PC-9 (cell line): ENCODE results near the gene ABHD8. TPM values are rescaled to one million over a fixed set of nuclear protein-coding genes. Genes with fewer than 3 reads are reported as not detected.
"Not testable (repeated sequence)": the region's sequence is repeated elsewhere in the genome, so short reads cannot be mapped to it uniquely, and the experiment has no call there.

ENCODE experiments used
- BruUV-seq: library from RNA; stranded (reverse); fragments of 400-500 nt; replicated peaks from 2 replicates; lab custom pipeline; 2021; lab: Mats Ljungman, UMichigan
- CTCF ChIA-PET: fragments of 300-600 bp; sonication (Branson Sonifier 250); formaldehyde crosslinking; loops from one replicate; lab custom pipeline; 2022; ENCODE audit warnings: antibody characterized with exemption; lab: Charles Lee
- POLR2A ChIA-PET: fragments of 300-600 bp; sonication (Branson Sonifier 250); formaldehyde crosslinking; loops from one replicate; lab custom pipeline; 2022; ENCODE audit warnings: antibody characterized with exemption; ENCODE audit not compliant: unreplicated experiment; lab: Charles Lee
- DNase-seq, 2 experiments: peaks; one replicate each; pipeline versions ENCODE4 v3.0.0 to v3.0.0-alpha.2; 2015 to 2022; ENCODE audit warnings: mixed read lengths in 1 of 2
- H2AFZ ChIP-seq: fragments of 200-600 bp; sonication (generic); 2 replicates; pipeline ENCODE4 v1.8.1; 2017; ENCODE audit warnings: antibody characterized with exemption
- H3F3A ChIP-seq: fragments of 200-600 bp; sonication (generic); 2 replicates; pipeline ENCODE4 v1.8.1; 2017; ENCODE audit warnings: antibody characterized with exemption, mild to moderate bottlenecking, low read depth; ENCODE audit not compliant: insufficient read depth
- H3K27ac ChIP-seq: fragments of 200-600 bp; sonication (generic); 2 replicates; pipeline ENCODE4 v1.6.1; 2016; ENCODE audit warnings: mixed run types
- H3K27me3 ChIP-seq: fragments of 200-600 bp; sonication (generic); 2 replicates; pipeline ENCODE4 v1.6.1; 2016; ENCODE audit warnings: low read depth, mixed run types; ENCODE audit not compliant: insufficient read depth
- H3K36me3 ChIP-seq: fragments of 200-600 bp; sonication (generic); 2 replicates; pipeline ENCODE4 v1.6.1; 2016; ENCODE audit warnings: low read depth, mixed run types
- H3K4me1 ChIP-seq: fragments of 200-600 bp; sonication (generic); replicated peaks from 2 replicates; pipeline ENCODE4 v1.6.1; 2016; ENCODE audit warnings: mixed run types; ENCODE audit not compliant: insufficient read depth
- H3K4me2 ChIP-seq: fragments of 200-600 bp; sonication (generic); 2 replicates; pipeline ENCODE4 v1.6.1; 2017; ENCODE audit warnings: mixed run types
- H3K4me3 ChIP-seq: fragments of 200-600 bp; sonication (generic); 2 replicates; pipeline ENCODE4 v1.6.1; 2016; ENCODE audit warnings: mixed run types
- H3K79me2 ChIP-seq: fragments of 200-600 bp; sonication (generic); 2 replicates; pipeline ENCODE4 v1.6.1; 2017; ENCODE audit warnings: low read depth, mixed run types
- H3K9me2 ChIP-seq: fragments of 200-600 bp; sonication (generic); 2 replicates; pipeline ENCODE4 v1.8.1; 2017; ENCODE audit warnings: mild to moderate bottlenecking; ENCODE audit not compliant: insufficient read depth
- H3K9me3 ChIP-seq: fragments of 200-600 bp; sonication (generic); 2 replicates; pipeline ENCODE4 v1.8.1; 2016; ENCODE audit warnings: low read depth; ENCODE audit not compliant: insufficient read depth
- H4K20me1 ChIP-seq: fragments of 200-600 bp; sonication (generic); 2 replicates; pipeline ENCODE4 v1.8.1; 2017; ENCODE audit not compliant: insufficient read depth
- CTCF ChIP-seq: fragments of 200-600 bp; sonication (generic); conservative IDR thresholded peaks from 2 replicates; pipeline ENCODE4 v1.6.1; 2017; ENCODE audit warnings: mixed run types, antibody characterized with exemption, mild to moderate bottlenecking, moderate library complexity
- EZH2 ChIP-seq: fragments of 200-600 bp; sonication (generic); IDR thresholded peaks from 2 replicates; pipeline ENCODE4 v1.8.0; 2017; ENCODE audit warnings: antibody characterized with exemption, low read depth
- intact Hi-C: fragments of 100-400 bp; cut with micrococcal nuclease; formaldehyde crosslinking; loops from one replicate; pipeline ENCODE4 v1.10.0; 2022; ENCODE audit not compliant: unreplicated experiment
- total RNA-seq: library from RNA; stranded (reverse); gene quantifications from 2 replicates; pipeline ENCODE4 v1.2.3, GENCODE V29; 2021

The ABHD8 gene
- total RNA-seq, 1 experiment from 2014 or later, result 37.5 TPM

- peaks cover 37% of the 10 kb centered on the region for H3K4me1 ChIP-seq
- H3K79me2 ChIP-seq, result peaks cover 41% of the 10 kb centered on the region
- H3K36me3 ChIP-seq, result no peaks in the 10 kb centered on the region; the same call in 1 of the 2 replicates
- H3K9me3 ChIP-seq, result no peaks in the 10 kb centered on the region
- no TSS peak for BruUV-seq
- DNase-seq, result peak; percentile 41 to 86
- ChIA-PET CTCF (interaction anchor here (0.7 kb wide), 4 partner anchors 30 to 512 kb away, joined by 7 to 11 read pairs (median 10); no protein-coding TSS in a partner anchor), POLR2A (no interaction called here)
- peaks cover 63% of the 10 kb centered on the region for H3F3A ChIP-seq
- H2AFZ ChIP-seq, result no peak overlapping the region
- H3K9me2 ChIP-seq, result no peaks in the 10 kb centered on the region
- H4K20me1 ChIP-seq, result 0 out of 2 replicates have a peak, but pooled peaks cover 5% of the 10 kb centered on the region
- H3K4me2 ChIP-seq, result peak overlapping the region; percentile 17; the same call in 1 of the 2 replicates
- peak overlapping the region; percentile 57 for H3K27ac ChIP-seq
- H3K27me3 ChIP-seq, result no peaks in the 10 kb centered on the region
- no peak overlapping the region for H3K4me3 ChIP-seq
- intact Hi-C loops, result loop anchor here (1.0 kb wide), 1 partner anchor 173 kb away; no protein-coding TSS in a partner anchor
- no peak for TF ChIP-seq EZH2
- TF ChIP-seq CTCF, result peak; percentile 53; the same call in 1 of the 2 replicates
Measured at GRCh38 chr19:17296273-17296672, 7.0 kb downstream of the ABHD8 start.

- H3F3A ChIP-seq, result peaks cover 68% of the 10 kb centered on the region
- H4K20me1 ChIP-seq, CTCF ChIA-PET, H3K27me3 ChIP-seq, H3K9me2 ChIP-seq, BruUV-seq, H3K9me3 ChIP-seq, H3K36me3 ChIP-seq, H2AFZ ChIP-seq, H3K4me3 ChIP-seq, DNase-seq, intact Hi-C loops, POLR2A ChIA-PET: not testable (repeated sequence)
- H3K4me1 ChIP-seq, result peaks cover 37% of the 10 kb centered on the region
- peaks cover 36% of the 10 kb centered on the region for H3K79me2 ChIP-seq
- H3K27ac ChIP-seq, result peak overlapping the region; percentile 57
- 0 out of 2 replicates have a peak overlapping the region, but pooled peaks have one; percentile 17 for H3K4me2 ChIP-seq
Measured at GRCh38 chr19:17295551-17295950, 7.7 kb downstream of the ABHD8 start.

GRCh38 chr19:17294051-17294891, 9.0 kb downstream of the ABHD8 start:
- no TSS peak for BruUV-seq
- intact Hi-C loops, result loop anchor here (5.0 kb wide), 1 partner anchor 33 kb away; no protein-coding TSS in a partner anchor
- Histone ChIP-seq H3K4me3 (no peak overlapping the region), H3K4me2 (0 out of 2 replicates have a peak overlapping the region, but pooled peaks have one; percentile 15), H3K27me3 (no peaks in the 10 kb centered on the region), H3K79me2 (peaks cover 30% of the 10 kb centered on the region), H3K4me1 (peaks cover 37% of the 10 kb centered on the region), H3K36me3 (no peaks in the 10 kb centered on the region; the same call in 1 of the 2 replicates), H4K20me1 (0 out of 2 replicates have a peak, but pooled peaks cover 5% of the 10 kb centered on the region), H3K9me3 (no peaks in the 10 kb centered on the region), H3K9me2 (no peaks in the 10 kb centered on the region), H2AFZ (no peak overlapping the region), H3F3A (peaks cover 68% of the 10 kb centered on the region), H3K27ac (no peak overlapping the region)
- POLR2A ChIA-PET, result no interaction called here
- DNase-seq, result peak in 1 of 2 experiments; percentile 36
- no peak for TF ChIP-seq EZH2
- CTCF ChIA-PET, result interaction anchor here (0.5 kb wide), 1 partner anchor 154 kb away, joined by 3 read pairs; no protein-coding TSS in a partner anchor

GRCh38 chr19:17293605-17294004, 9.6 kb downstream of the ABHD8 start:
- no peaks in the 10 kb centered on the region for H3K9me3 ChIP-seq
- no peaks in the 10 kb centered on the region; the same call in 1 of the 2 replicates for H3K36me3 ChIP-seq
- H3K4me2 ChIP-seq, result 0 out of 2 replicates have a peak overlapping the region, but pooled peaks have one; percentile 15
- no peak for TF ChIP-seq EZH2
- no peak for TF ChIP-seq CTCF
- H3K79me2 ChIP-seq, result peaks cover 26% of the 10 kb centered on the region
- peaks cover 37% of the 10 kb centered on the region for H3K4me1 ChIP-seq
- DNase-seq, result peak in 1 of 2 experiments; percentile 9
- H4K20me1 ChIP-seq, result 0 out of 2 replicates have a peak, but pooled peaks cover 5% of the 10 kb centered on the region
- ChIA-PET POLR2A (no interaction called here), CTCF (interaction anchor here (0.7 kb wide), 2 partner anchors 33 to 97 kb away, joined by 3 to 4 read pairs; no protein-coding TSS in a partner anchor)
- no peak overlapping the region for H3K4me3 ChIP-seq
- intact Hi-C loops, result loop anchor here (2.0 to 5.0 kb wide), 2 partner anchors 34 to 93 kb away; no protein-coding TSS in a partner anchor
- H3K27me3 ChIP-seq, result no peaks in the 10 kb centered on the region
- no peak overlapping the region for H3K27ac ChIP-seq
- no peaks in the 10 kb centered on the region for H3K9me2 ChIP-seq
- H3F3A ChIP-seq, result peaks cover 61% of the 10 kb centered on the region
- no peak overlapping the region for H2AFZ ChIP-seq
- TSS peak; percentile 39 for BruUV-seq
